Esophagus muscularis mucosa (tissue), 4 donors: ENCODE data around the gene NADSYN1. TPM values are rescaled to one million over a fixed set of nuclear protein-coding genes. Genes with fewer than 3 reads are reported as not detected.

Experiments
- DNase-seq: peaks from one replicate; pipeline ENCODE4 v3.0.0-alpha.2; 2017; ENCODE audit errors: extremely low spot score
- H3K27ac ChIP-seq, 4 donors: fragments of 200-600 bp; sonication (generic); replicated peaks in 1 of 4; 1 replicate in 3 of 4; 2 replicates in 1 of 4; pipeline ENCODE4 v1.5.1; 2016 to 2019; ENCODE audit warnings: mild to moderate bottlenecking in 1 of 4
- H3K27me3 ChIP-seq, 4 donors: fragments of 200-600 bp; sonication (generic); one replicate each; pipeline versions ENCODE4 v1.5.1 to v1.6.0; 2016 to 2019
- H3K36me3 ChIP-seq, 4 donors: fragments of 200-600 bp; sonication (generic); one replicate each; pipeline ENCODE4 v1.5.1; 2016 to 2019
- H3K4me1 ChIP-seq, 4 donors: fragments of 200-600 bp; sonication (generic); one replicate each; pipeline ENCODE4 v1.5.1; 2016 to 2019
- H3K4me3 ChIP-seq, 4 donors: fragments of 200-600 bp; sonication (generic); 1 replicate in 2 of 4; 2 replicates in 2 of 4; pipeline ENCODE4 v1.5.1; 2016 to 2019; ENCODE audit warnings: mild to moderate bottlenecking in 4 of 4, moderate library complexity in 1 of 4
- H3K9me3 ChIP-seq, 4 donors: fragments of 200-600 bp; sonication (generic); 1 replicate in 3 of 4; 2 replicates in 1 of 4; pipeline ENCODE4 v1.5.1; 2016 to 2019
- EP300 ChIP-seq: sonication (generic); formaldehyde crosslinking; IDR thresholded peaks from one replicate; pipeline ENCODE4 v1.6.1; 2017; ENCODE audit warnings: antibody characterized with exemption
- POLR2A ChIP-seq: fragments of 450-650 bp; IDR thresholded peaks from one replicate; pipeline ENCODE4 v1.6.1; 2017; ENCODE audit warnings: antibody characterized with exemption, moderate library complexity, mild to moderate bottlenecking, low read depth
- POLR2AphosphoS5 ChIP-seq, 2 donors: sonication (generic); formaldehyde crosslinking; IDR thresholded peaks; one replicate each; pipeline ENCODE4 v1.6.1; 2017; ENCODE audit warnings: antibody characterized with exemption in 2 of 2
- WGBS: methylation state at CpG from one replicate; pipeline ENCODE4 v1.1.5; 2018; 5-methylcytosine and 5-hydroxymethylcytosine counted together
- intact Hi-C: fragments of 100-400 bp; cut with DNase I; formaldehyde crosslinking; loops from one replicate; pipeline ENCODE4 v1.15.1; 2023
- total RNA-seq, 4 donors: library from RNA; depleted of rRNA; stranded (reverse); fragments of >200 nt; gene quantifications; one replicate each; pipeline versions ENCODE4 v1.1.0 to v1.2.1, GENCODE V29; 2016
- TF ChIP-seq, protein P1 (sequence below), 3 experiments: fragments of 200-600 bp in 2 of 3; fragments of 450-650 bp in 1 of 3; sonication (generic) in 2 of 3; IDR thresholded peaks; one replicate each; pipeline ENCODE4 v1.5.1; 2017 to 2019; ENCODE audit warnings: antibody characterized with exemption in 3 of 3, mild to moderate bottlenecking in 2 of 3, moderate library complexity in 1 of 3

Gene NADSYN1
- total RNA-seq, 4 donors from 2014 or later, result 38.4 to 44.4 (median 42.2) TPM

DNA sequence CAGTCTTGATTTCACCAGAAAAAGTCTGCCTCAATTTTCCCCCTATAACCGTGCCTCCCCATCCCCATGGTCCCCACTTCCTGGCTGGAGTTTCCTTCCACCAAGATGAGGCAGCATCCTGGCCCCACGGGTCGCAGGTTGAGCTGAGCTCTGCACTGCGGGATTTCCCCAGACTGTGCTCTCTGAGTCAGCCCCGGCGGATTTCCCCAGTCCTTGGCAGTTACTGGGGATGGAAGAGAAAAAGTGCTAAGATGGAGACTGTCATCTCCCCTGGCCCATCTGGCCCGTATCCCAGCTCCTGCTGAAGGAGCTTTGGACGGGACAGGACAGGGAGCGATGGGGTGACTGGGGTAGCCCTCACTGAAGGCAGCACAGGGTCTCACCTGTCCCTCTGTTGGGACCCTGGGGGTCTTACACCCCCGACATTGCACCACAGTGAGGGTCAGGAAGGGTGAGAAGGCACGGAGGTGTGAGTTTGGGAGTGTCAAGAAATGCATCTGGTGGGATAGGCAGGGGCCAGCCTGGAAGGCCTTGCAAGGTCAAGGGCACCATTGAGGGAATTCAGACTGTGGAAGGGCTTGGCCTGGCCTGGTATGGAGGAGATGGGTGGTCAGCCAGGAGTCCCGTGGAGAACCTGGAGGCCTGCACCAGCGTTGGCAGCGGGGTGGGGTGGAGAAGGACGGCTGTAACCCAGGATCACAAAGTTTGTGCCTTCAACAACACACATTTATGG, 36.5 kb downstream of the NADSYN1 start:
- 59% methylated on average over 12 of the region's 15 CpGs for WGBS
- no peak overlapping the region for H3K27ac ChIP-seq
- no peaks in the 10 kb centered on the region for H3K9me3 ChIP-seq
- DNase-seq, result no peak
- no peak overlapping the region for H3K4me3 ChIP-seq
- no peaks in the 10 kb centered on the region for H3K27me3 ChIP-seq
- peaks cover 50 to 86% (median 66%) of the 10 kb centered on the region in 4 donors for H3K36me3 ChIP-seq
- no peak for TF ChIP-seq POLR2AphosphoS5 (IDR thresholded peaks at IDR 0.05)
- TF ChIP-seq, protein P1, sequence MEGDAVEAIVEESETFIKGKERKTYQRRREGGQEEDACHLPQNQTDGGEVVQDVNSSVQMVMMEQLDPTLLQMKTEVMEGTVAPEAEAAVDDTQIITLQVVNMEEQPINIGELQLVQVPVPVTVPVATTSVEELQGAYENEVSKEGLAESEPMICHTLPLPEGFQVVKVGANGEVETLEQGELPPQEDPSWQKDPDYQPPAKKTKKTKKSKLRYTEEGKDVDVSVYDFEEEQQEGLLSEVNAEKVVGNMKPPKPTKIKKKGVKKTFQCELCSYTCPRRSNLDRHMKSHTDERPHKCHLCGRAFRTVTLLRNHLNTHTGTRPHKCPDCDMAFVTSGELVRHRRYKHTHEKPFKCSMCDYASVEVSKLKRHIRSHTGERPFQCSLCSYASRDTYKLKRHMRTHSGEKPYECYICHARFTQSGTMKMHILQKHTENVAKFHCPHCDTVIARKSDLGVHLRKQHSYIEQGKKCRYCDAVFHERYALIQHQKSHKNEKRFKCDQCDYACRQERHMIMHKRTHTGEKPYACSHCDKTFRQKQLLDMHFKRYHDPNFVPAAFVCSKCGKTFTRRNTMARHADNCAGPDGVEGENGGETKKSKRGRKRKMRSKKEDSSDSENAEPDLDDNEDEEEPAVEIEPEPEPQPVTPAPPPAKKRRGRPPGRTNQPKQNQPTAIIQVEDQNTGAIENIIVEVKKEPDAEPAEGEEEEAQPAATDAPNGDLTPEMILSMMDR (IDR thresholded peaks at IDR 0.05), result no peak
- no peak for TF ChIP-seq EP300
- TF ChIP-seq POLR2A, result no peak
- intact Hi-C loops, result no loop called here
- no peaks in the 10 kb centered on the region for H3K4me1 ChIP-seq

DNA sequence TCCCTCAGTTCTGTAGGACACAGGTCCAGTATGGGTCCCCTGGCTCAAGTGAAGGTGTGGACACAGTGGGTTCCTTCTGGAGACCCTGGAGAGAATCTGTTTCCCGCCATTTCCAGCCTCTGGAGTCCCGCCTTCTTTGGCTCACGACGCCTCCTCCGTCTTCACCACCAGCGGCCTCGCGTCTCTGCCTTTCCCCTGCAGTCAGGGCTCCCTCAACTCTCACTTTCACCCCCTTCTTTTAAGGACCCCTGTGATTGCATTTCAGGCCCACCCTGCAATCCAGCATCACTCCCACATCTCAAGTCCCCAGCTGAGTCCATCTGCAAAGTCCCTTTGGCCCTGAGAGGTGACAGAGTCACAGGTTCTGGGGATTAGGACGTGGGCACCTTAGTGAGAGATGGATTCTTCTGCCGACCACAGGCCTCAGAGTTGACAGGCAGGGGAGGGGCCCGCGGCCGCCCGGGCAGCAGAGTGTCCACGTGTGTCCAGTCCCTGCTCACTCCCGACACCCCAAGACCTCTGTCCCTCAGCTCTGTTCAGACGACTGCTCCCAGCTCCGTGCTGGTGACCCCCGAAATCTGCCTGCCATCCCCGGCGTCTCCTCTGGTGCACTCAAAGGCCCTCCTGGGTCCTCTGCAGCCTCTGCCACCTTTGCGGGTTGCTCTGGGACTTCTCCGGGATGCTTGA, 37.2 kb downstream of the NADSYN1 start:
- Histone ChIP-seq H3K4me3 (no peak overlapping the region), H3K9me3 (no peaks in the 10 kb centered on the region), H3K4me1 (no peaks in the 10 kb centered on the region), H3K27me3 (no peaks in the 10 kb centered on the region), H3K27ac (no peak overlapping the region), H3K36me3 (peaks cover 51 to 86% (median 63%) of the 10 kb centered on the region in 4 donors)
- DNase-seq, result no peak
- no peak for TF ChIP-seq POLR2A
- TF ChIP-seq POLR2AphosphoS5 (IDR thresholded peaks at IDR 0.05), result no peak
- TF ChIP-seq, protein P1 (IDR thresholded peaks at IDR 0.05), result no peak
- no peak for TF ChIP-seq EP300
- 94% methylated on average over 22 of the region's 23 CpGs for WGBS
- intact Hi-C loops, result no loop called here

DNA sequence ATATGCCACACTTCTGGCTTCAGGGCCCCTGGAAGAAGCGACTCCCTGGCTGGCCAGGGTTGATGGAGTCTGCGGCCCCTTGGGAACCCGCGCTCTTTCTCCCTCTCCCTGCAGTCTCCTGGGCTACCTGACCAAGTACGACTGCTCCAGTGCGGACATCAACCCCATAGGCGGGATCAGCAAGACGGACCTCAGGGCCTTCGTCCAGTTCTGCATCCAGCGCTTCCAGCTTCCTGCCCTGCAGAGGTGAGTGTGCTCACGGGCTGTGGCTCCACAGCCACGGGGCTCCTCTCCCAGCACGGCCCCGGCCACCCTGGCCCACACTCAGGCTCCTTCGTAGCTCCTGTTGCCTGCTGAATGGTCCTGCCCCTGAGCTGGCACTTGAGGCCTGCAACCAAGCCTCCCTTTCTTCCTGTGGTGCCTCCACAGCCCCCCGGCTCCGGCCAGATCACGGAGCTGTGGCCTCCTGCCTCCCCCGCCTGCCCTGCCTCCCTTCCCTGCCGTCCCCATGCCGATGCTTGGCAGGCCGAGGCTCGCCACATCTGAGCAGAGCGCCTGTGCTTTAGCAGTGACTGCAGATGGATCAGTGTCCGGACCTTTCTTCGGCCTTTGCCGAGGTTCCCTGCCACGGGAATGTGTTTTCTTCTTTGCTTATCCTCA, 37.9 kb downstream of the NADSYN1 start:
- WGBS, result 93% methylated on average over 23 of the region's 28 CpGs
- peaks cover 48 to 86% (median 63%) of the 10 kb centered on the region in 4 donors for H3K36me3 ChIP-seq
- H3K4me3 ChIP-seq, result no peak overlapping the region
- H3K27me3 ChIP-seq, result no peaks in the 10 kb centered on the region
- intact Hi-C loops, result no loop called here
- no peak overlapping the region for H3K27ac ChIP-seq
- H3K9me3 ChIP-seq, result no peaks in the 10 kb centered on the region
- TF ChIP-seq, protein P1 (IDR thresholded peaks at IDR 0.05), result no peak
- TF ChIP-seq POLR2AphosphoS5 (IDR thresholded peaks at IDR 0.05), result no peak
- TF ChIP-seq EP300, result no peak
- no peak for TF ChIP-seq POLR2A
- no peaks in the 10 kb centered on the region for H3K4me1 ChIP-seq
- DNase-seq, result no peak

DNA sequence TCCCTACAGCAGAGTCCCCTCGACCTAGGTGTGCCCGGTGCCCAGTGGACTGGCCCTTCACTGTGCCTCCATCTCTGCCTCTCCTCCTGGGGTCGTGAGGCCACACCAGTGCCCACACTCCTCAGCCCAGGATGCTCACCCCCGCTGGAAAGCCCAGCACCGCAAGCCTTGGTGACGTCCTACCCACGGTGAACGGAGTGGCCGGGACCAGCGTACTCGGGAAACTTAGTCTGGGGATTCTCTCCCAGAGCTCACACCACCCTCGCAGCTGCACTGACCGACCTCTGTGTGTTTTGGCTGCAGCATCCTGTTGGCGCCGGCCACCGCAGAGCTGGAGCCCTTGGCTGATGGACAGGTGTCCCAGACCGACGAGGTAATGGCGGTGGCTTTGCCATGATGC, 38.5 kb downstream of the NADSYN1 start:
- H3K4me1 ChIP-seq, result no peaks in the 10 kb centered on the region
- WGBS, result 94% methylated on average over 19 of the region's 19 CpGs
- TF ChIP-seq, protein P1 (IDR thresholded peaks at IDR 0.05), result no peak
- TF ChIP-seq POLR2AphosphoS5 (IDR thresholded peaks at IDR 0.05) (no peak), POLR2A (no peak), EP300 (no peak)
- no peak overlapping the region for H3K4me3 ChIP-seq
- H3K9me3 ChIP-seq, result no peaks in the 10 kb centered on the region
- DNase-seq, result no peak
- H3K27me3 ChIP-seq, result no peaks in the 10 kb centered on the region
- H3K36me3 ChIP-seq, result peaks cover 52 to 86% (median 63%) of the 10 kb centered on the region in 4 donors
- intact Hi-C loops, result no loop called here
- H3K27ac ChIP-seq, result no peak overlapping the region
